ENCODE data around the gene BBS7. TPM values are rescaled to one million over a fixed set of nuclear protein-coding genes. Genes with fewer than 3 reads are reported as not detected.

The BBS7 gene
- total RNA-seq, 1 experiment from 2014 or later = 26.2 TPM

GRCh38 chr4:121888134-121888533, 17.9 kb upstream of the BBS7 start:
- H2BK120ac ChIP-seq (ENCODE audit: low read depth, low read length, poor library complexity, severe bottlenecking) = no peak overlapping the region
- H3K27ac ChIP-seq (ENCODE audit: insufficient read length, low read depth, low read length) = no peak overlapping the region
- Mint-ChIP-seq H3K36me3 (ENCODE audit: insufficient read depth in 1 of 3, low read depth in 3 of 3) (no peaks in the 10 kb centered on the region), H3K4me1 (no peaks in the 10 kb centered on the region), H3K27me3 (ENCODE audit: low read depth) (no peaks in the 10 kb centered on the region), H3K9me3 (no peaks in the 10 kb centered on the region), H3K4me3 (no peak overlapping the region), H3K27ac (no peak overlapping the region)
- no peak overlapping the region for H3K23ac ChIP-seq (ENCODE audit: insufficient read length, low read depth, low read length)
- H2AK5ac ChIP-seq (ENCODE audit: insufficient read length, low read length) = no peak overlapping the region
- H2BK15ac ChIP-seq (ENCODE audit: low read depth, low read length) = no peak overlapping the region
- no peak overlapping the region for H2AFZ ChIP-seq (ENCODE audit: low read length)
- H4K5ac ChIP-seq (ENCODE audit: insufficient read length, low read depth, low read length) = no peak overlapping the region
- no peak overlapping the region for H2BK5ac ChIP-seq (ENCODE audit: insufficient read length, low read length)
- no peak overlapping the region for H2BK12ac ChIP-seq (ENCODE audit: insufficient read length, low read depth, low read length)
- no peaks in the 10 kb centered on the region for H3K27me3 ChIP-seq (ENCODE audit: insufficient read depth, low read length)
- no peak overlapping the region for H4K91ac ChIP-seq (ENCODE audit: insufficient read length, low read depth, low read length)
- H3K14ac ChIP-seq (ENCODE audit: insufficient read depth, low read length) = no peak overlapping the region
- no peaks in the 10 kb centered on the region for H3K79me1 ChIP-seq (ENCODE audit: insufficient read depth, low read depth, low read length, poor library complexity, severe bottlenecking)
- H3K18ac ChIP-seq (ENCODE audit: insufficient read length, low read depth, low read length) = no peak overlapping the region
- no peak overlapping the region for H3T11ph ChIP-seq (ENCODE audit: low read length)
- no peak overlapping the region for H3K56ac ChIP-seq (ENCODE audit: insufficient read length, low read depth, low read length)
- TF ChIP-seq CTCF (conservative IDR thresholded peaks at IDR 0.05) = no peak
- no peak overlapping the region for H2BK20ac ChIP-seq (ENCODE audit: low read depth, low read length, poor library complexity, severe bottlenecking)
- H3K4ac ChIP-seq (ENCODE audit: low read depth, low read length) = no peak overlapping the region
- no peak overlapping the region for H4K8ac ChIP-seq (replicated peaks; ENCODE audit: insufficient read length, low read depth, low read length)
- no peaks in the 10 kb centered on the region for H3K23me2 ChIP-seq (ENCODE audit: insufficient read length, low read depth, low read length, poor library complexity, severe bottlenecking)
- H4K20me1 ChIP-seq (ENCODE audit: control insufficient read depth, insufficient read depth, insufficient read length) = no peaks in the 10 kb centered on the region
- no peak overlapping the region for H3K9ac ChIP-seq (ENCODE audit: extremely low read depth, insufficient read length, low read length)
- H3K79me2 ChIP-seq (ENCODE audit: insufficient read depth, low read length) = no peaks in the 10 kb centered on the region
- WGBS (ENCODE audit: extremely low coverage, insufficient read length, low lambda C conversion rate) = no CpG with 5 or more reads among the region's 1 CpG
- no peak overlapping the region for H3K4me2 ChIP-seq (ENCODE audit: insufficient read depth, insufficient read length, low read length)
- no peaks in the 10 kb centered on the region for H3K4me1 ChIP-seq (ENCODE audit: insufficient read depth, low read length)
- no peaks in the 10 kb centered on the region for H3K9me3 ChIP-seq (ENCODE audit: control insufficient read depth, low read depth, low read length)
- no peak for DNase-seq
